GM23338 (cell line): ENCODE results near the gene PAX5. TPM values are rescaled to one million over a fixed set of nuclear protein-coding genes. Genes with fewer than 3 reads are reported as not detected.
"Not testable (repeated sequence)": the region's sequence is repeated elsewhere in the genome, so short reads cannot be mapped to it uniquely, and the experiment has no call there.

Source experiments
- ATAC-seq: fragments of 200-7000 bp; cut with Tn5 transposase; 3 replicates; pipeline ENCODE4 v1.9.1; 2020
- DNase-seq: peaks from one replicate; pipeline ENCODE4 v3.0.0-alpha.2; 2015; ENCODE audit warnings: low spot score
- H2AFZ ChIP-seq: fragments of 200-600 bp; sonication (generic); 2 replicates; pipeline ENCODE4 v1.8.0; 2016; ENCODE audit warnings: antibody characterized with exemption, mild to moderate bottlenecking, moderate library complexity
- H3F3A ChIP-seq: fragments of 200-600 bp; sonication (generic); replicated peaks from 2 replicates; pipeline ENCODE4 v1.8.0; 2017; ENCODE audit warnings: antibody characterized with exemption, mixed run types, low read depth
- H3K27ac ChIP-seq: fragments of 200-600 bp; sonication (generic); 2 replicates; pipeline ENCODE4 v1.6.1; 2016; ENCODE audit warnings: low read depth
- H3K27me3 ChIP-seq: fragments of 200-600 bp; sonication (generic); 2 replicates; pipeline ENCODE4 v1.8.0; 2016; ENCODE audit warnings: mild to moderate bottlenecking, mixed run types, moderate library complexity; ENCODE audit not compliant: insufficient read depth
- H3K36me3 ChIP-seq: fragments of 200-600 bp; sonication (generic); 2 replicates; pipeline ENCODE4 v1.8.0; 2016; ENCODE audit warnings: mild to moderate bottlenecking; ENCODE audit not compliant: insufficient read depth
- H3K4me1 ChIP-seq: fragments of 200-600 bp; sonication (generic); 2 replicates; pipeline ENCODE4 v1.8.0; 2016; ENCODE audit warnings: mild to moderate bottlenecking, moderate library complexity; ENCODE audit not compliant: insufficient read depth
- H3K4me2 ChIP-seq: fragments of 200-600 bp; sonication (generic); 2 replicates; pipeline ENCODE4 v1.7.1; 2017; ENCODE audit warnings: mixed run types
- H3K4me3 ChIP-seq: fragments of 200-600 bp; sonication (generic); 2 replicates; pipeline ENCODE4 v1.6.1; 2016; ENCODE audit warnings: mixed run types
- H3K79me2 ChIP-seq: fragments of 200-600 bp; sonication (generic); replicated peaks from 2 replicates; pipeline ENCODE4 v1.8.0; 2017; ENCODE audit warnings: mild to moderate bottlenecking; ENCODE audit not compliant: insufficient read depth
- H3K9me2 ChIP-seq: fragments of 200-600 bp; sonication (generic); 2 replicates; pipeline ENCODE4 v1.8.0; 2017; ENCODE audit not compliant: insufficient read depth
- H4K20me1 ChIP-seq: fragments of 200-600 bp; sonication (generic); replicated peaks from 2 replicates; pipeline ENCODE4 v1.8.0; 2017; ENCODE audit warnings: mild to moderate bottlenecking; ENCODE audit not compliant: insufficient read depth
- H3K27ac Mint-ChIP-seq: 2 replicates; pipeline ENCODE4 v1.8.0; 2020; ENCODE audit warnings: inconsistent platforms, mild to moderate bottlenecking, moderate library complexity, mixed read lengths
- H3K27me3 Mint-ChIP-seq: 3 replicates; pipeline ENCODE4 v1.8.0; 2022; ENCODE audit warnings: low read depth, mild to moderate bottlenecking, moderate library complexity, mixed read lengths, inconsistent platforms; ENCODE audit not compliant: insufficient read depth, poor library complexity
- H3K36me3 Mint-ChIP-seq: 3 replicates; pipeline ENCODE4 v1.8.0; 2021; ENCODE audit warnings: low read depth, mild to moderate bottlenecking, inconsistent platforms, moderate library complexity, mixed read lengths
- H3K4me1 Mint-ChIP-seq: 3 replicates; pipeline ENCODE4 v1.8.0; 2020; ENCODE audit warnings: mild to moderate bottlenecking, inconsistent platforms, mixed read lengths
- H3K4me3 Mint-ChIP-seq: 3 replicates; pipeline ENCODE4 v1.8.0; 2021; ENCODE audit warnings: moderate library complexity, mild to moderate bottlenecking, inconsistent platforms, mixed read lengths
- H3K9me3 Mint-ChIP-seq: 3 replicates; pipeline ENCODE4 v1.8.0; 2020; ENCODE audit warnings: moderate library complexity, mild to moderate bottlenecking, inconsistent platforms, mixed read lengths
- CREB1 ChIP-seq: fragments of 250-450 bp; sonication (Bioruptor Pico); IDR thresholded peaks from 2 replicates; pipeline ENCODE4 v1.5.0; 2020; ENCODE audit warnings: low read depth, mild to moderate bottlenecking, moderate library complexity
- ETS1 ChIP-seq: IDR thresholded peaks from 2 replicates; pipeline ENCODE4 v1.6.1; 2016; ENCODE audit warnings: antibody characterized with exemption
- STAT1 ChIP-seq: IDR thresholded peaks from one replicate; pipeline ENCODE4 v1.6.1; 2016; ENCODE audit warnings: antibody characterized with exemption; ENCODE audit not compliant: unreplicated experiment
- ZNF462 ChIP-seq: fragments of 250-450 bp; sonication (Bioruptor Pico); IDR thresholded peaks from 2 replicates; pipeline ENCODE4 v1.5.0; 2020; ENCODE audit warnings: mild to moderate bottlenecking, moderate library complexity
- polyA plus RNA-seq: library from polyadenylated mRNA; unstranded; fragments of >200 nt; fragmentation: Nextera tagmentation; extraction: Ambion mirVana; gene quantifications from 2 replicates; pipeline ENCODE4 v1.2.1, GENCODE V29; 2016
- total RNA-seq: library from RNA; depleted of rRNA; stranded (reverse); fragments of >200 nt; shearing (Covaris generic); gene quantifications from 2 replicates; pipeline ENCODE4 v1.2.3, GENCODE V29; 2014

Gene PAX5
- total and polyA plus RNA-seq, 2 experiments from 2014 or later, result 0.17 to 0.60 TPM

- TF ChIP-seq ETS1 (no peak), STAT1 (no peak)
Measured at GRCh38 chr9:37056046-37056920, 22.2 kb upstream of the PAX5 start (continued).

- not testable (repeated sequence) for H3K27me3 ChIP-seq, H3K9me3 Mint-ChIP-seq, H3K4me3 Mint-ChIP-seq, H3K27ac Mint-ChIP-seq, H3K36me3 ChIP-seq, H3K9me2 ChIP-seq, H3F3A ChIP-seq, H3K79me2 ChIP-seq, H3K36me3 Mint-ChIP-seq, H4K20me1 ChIP-seq, DNase-seq, H3K27me3 Mint-ChIP-seq, H3K27ac ChIP-seq, H2AFZ ChIP-seq
- Histone ChIP-seq H3K4me3 (peak overlapping the region; percentile 18; the same call in 1 of the 2 replicates), H3K4me2 (peak overlapping the region; percentile 60; the same call in 1 of the 2 replicates), H3K4me1 (peaks cover 21% of the 10 kb centered on the region)
- peaks cover 28% of the 10 kb centered on the region for H3K4me1 Mint-ChIP-seq
- peak; percentile 43 for ATAC-seq
Measured at GRCh38 chr9:37054363-37054720, 20.3 kb upstream of the PAX5 start.

- peak; percentile 41 for DNase-seq
Measured at GRCh38 chr9:37053684-37054362, 19.8 kb upstream of the PAX5 start.

More at GRCh38 chr9:37053684-37054362, 19.8 kb upstream of the PAX5 start:
- H4K20me1 ChIP-seq, result no peaks in the 10 kb centered on the region
- Mint-ChIP-seq H3K27ac (peak overlapping the region; percentile 31; the same call in 1 of the 2 replicates), H3K4me3 (peak overlapping the region; percentile 36; the same call in 2 of the 3 replicates), H3K4me1 (peaks cover 27% of the 10 kb centered on the region), H3K9me3 (no peaks in the 10 kb centered on the region), H3K36me3 (no peaks in the 10 kb centered on the region), H3K27me3 (peaks cover 4% of the 10 kb centered on the region)
- peaks cover 21% of the 10 kb centered on the region for H3K4me1 ChIP-seq
- H3F3A ChIP-seq, result 0 out of 2 replicates have a peak, but pooled peaks cover 4% of the 10 kb centered on the region
- 0 out of 2 replicates have a peak, but pooled peaks cover 9% of the 10 kb centered on the region for H3K9me2 ChIP-seq
- H3K4me3 ChIP-seq, result peak overlapping the region; percentile 18; the same call in 1 of the 2 replicates
- no peaks in the 10 kb centered on the region for H3K36me3 ChIP-seq
- H2AFZ ChIP-seq, result no peak overlapping the region
- TF ChIP-seq ZNF462 (no peak), CREB1 (CRISPR knock-in tag) (peak; percentile 61; the same call in 1 of the 2 replicates)
- no peaks in the 10 kb centered on the region for H3K79me2 ChIP-seq
- no peaks in the 10 kb centered on the region for H3K27me3 ChIP-seq
- H3K4me2 ChIP-seq, result peak overlapping the region; percentile 60; the same call in 1 of the 2 replicates
- ATAC-seq, result peak; percentile 90
- H3K27ac ChIP-seq, result no peak overlapping the region
